Activated naive CD8-positive, alpha-beta T cell treated with anti-CD3 and anti-CD28 coated beads, Interleukin-2, amount 50 U/mL, for 16 hours (primary cell): ENCODE results near the gene GTPBP2.

Experiments
- DNase-seq: peaks from one replicate; pipeline ENCODE4 v3.0.0-alpha.2; 2020; ENCODE audit warnings: low read depth, low spot score

The GTPBP2 gene, protein sequence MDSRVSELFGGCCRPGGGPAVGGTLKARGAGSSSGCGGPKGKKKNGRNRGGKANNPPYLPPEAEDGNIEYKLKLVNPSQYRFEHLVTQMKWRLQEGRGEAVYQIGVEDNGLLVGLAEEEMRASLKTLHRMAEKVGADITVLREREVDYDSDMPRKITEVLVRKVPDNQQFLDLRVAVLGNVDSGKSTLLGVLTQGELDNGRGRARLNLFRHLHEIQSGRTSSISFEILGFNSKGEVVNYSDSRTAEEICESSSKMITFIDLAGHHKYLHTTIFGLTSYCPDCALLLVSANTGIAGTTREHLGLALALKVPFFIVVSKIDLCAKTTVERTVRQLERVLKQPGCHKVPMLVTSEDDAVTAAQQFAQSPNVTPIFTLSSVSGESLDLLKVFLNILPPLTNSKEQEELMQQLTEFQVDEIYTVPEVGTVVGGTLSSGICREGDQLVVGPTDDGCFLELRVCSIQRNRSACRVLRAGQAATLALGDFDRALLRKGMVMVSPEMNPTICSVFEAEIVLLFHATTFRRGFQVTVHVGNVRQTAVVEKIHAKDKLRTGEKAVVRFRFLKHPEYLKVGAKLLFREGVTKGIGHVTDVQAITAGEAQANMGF

DNA sequence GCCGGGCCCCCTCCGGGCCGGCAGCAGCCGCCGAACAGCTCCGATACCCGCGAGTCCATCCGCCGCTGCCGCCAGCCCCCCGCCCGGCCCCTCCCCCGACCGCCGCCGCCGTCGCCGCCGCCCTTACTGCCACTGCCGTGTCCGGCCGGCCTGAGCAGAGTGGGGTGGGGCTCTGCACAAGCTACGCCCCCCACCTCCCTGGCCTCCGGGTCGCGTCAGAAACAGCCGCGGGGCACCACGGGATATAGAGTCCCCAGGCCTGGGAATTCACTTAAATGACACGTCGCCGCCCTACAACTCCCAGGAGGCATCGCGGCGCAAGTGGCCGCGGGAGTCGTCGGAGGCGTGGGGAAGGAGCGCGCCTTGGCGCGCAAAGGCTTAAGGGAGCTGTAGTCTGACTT, at the start of gene GTPBP2:
Gene GTPBP2, minus strand, starts transcription at position 161 of the 401 bp plus-strand sequence. Its CDS starts 102 bp downstream, at position 59.
- peak; percentile 89 for DNase-seq

DNA sequence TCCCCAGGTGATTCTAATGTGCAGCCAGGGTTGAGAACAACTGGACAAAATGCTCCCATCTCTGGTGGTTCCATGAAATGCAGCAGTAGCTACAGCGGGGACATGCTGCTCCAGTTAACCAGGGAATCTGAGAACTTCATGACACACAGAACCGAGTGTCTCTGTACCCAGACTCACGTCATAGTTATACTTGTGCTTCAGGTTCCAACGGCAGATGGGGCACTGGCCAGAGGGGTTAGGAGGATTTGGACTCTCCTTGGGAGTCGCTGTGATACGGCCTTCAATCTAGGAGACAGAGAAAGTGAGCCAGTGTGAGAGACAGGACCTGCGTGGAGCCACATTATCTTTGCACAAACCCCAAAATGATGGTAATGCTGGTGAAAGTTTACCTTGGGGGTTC, 49.3 kb upstream of the GTPBP2 start:
- no peak for DNase-seq

DNA sequence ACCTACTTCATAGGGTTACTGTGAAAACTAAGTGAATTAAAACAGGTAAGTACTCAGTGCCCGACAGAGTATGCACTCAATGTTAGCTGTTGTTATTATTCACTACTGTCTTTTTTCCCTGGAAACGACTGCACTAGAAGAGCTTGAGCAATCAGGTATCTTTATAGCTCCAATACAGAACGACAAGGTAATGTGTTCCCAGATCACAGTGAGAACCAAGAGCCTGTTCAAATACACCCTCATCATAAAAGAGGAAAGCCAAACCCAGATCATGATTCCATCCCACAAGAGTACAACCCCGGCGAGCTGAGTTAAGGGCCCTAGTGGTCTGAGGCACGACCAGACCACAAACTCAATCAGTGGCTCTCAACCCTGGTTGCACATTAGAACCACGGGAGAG, 48.7 kb upstream of the GTPBP2 start:
- DNase-seq = no peak

DNA sequence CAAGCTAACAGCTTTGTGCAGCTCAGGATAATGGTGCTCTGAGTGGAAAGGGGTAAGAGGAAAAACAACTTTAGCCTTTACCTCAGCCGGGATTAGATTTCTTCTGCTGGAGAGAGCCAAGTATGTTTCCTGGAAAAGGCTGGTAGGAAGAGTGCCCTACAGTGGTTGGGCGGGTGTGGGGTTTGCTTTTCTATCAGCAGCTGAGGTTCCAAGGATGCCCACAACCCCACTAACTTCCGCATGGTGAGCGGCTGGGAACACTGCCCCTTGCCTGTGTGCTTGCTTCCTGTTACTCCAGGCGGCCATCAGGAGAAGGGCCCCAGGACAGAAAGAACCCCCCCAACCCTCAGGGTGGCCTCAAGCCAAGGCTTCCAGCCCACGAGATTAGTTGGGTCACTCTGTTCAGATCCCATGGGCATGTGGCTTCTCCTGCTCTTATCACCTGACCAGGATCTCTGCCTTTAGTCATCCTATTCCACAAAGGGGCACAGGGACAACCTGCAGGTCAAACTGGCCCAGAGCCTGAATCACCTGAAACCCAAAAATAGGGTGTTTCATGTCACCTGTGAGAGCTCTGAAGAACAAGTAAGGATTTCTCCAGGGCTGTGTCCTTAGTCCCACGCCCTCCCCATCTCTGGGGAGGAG, 48.0 kb upstream of the GTPBP2 start:
- no peak for DNase-seq

DNA sequence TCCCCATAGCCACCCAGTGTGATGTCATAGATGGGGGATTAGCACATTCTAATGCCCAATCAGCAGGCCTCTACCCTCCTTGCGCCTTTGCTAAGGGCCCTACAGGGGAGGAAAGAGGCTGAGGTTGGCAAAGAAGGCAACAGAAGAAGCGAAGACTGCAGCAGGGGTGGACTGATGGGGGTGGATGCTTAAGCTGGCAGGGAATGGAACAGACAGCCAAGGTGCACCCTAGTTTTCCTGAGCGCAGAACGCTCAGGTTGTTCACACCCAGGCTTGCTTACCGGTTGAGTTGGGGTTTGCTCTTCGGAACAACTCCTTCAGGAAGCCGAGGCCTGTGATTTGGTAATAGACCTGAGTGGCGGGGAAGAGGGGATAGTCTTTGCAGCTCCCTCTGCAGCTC, 45.9 kb upstream of the GTPBP2 start:
- DNase-seq = no peak

DNA sequence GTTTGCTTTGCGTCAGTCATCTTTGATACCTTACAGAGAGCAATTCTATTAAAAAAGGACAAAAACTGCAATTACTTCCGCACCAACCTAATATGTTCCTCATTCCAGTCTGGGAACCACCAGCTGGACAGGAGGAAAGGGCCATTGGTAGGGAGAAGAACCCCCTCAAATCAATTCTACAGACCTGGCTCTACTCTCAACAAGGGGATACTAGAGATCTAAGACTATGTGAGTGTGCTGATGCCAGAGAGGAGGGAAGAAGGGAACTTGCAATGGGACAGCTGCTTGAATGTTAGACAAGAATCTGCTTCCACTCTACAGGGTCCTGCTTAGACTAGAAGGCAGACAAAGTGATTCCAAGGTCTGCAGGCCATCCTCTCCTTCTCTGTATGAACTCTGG, 45.2 kb upstream of the GTPBP2 start:
- DNase-seq = no peak

DNA sequence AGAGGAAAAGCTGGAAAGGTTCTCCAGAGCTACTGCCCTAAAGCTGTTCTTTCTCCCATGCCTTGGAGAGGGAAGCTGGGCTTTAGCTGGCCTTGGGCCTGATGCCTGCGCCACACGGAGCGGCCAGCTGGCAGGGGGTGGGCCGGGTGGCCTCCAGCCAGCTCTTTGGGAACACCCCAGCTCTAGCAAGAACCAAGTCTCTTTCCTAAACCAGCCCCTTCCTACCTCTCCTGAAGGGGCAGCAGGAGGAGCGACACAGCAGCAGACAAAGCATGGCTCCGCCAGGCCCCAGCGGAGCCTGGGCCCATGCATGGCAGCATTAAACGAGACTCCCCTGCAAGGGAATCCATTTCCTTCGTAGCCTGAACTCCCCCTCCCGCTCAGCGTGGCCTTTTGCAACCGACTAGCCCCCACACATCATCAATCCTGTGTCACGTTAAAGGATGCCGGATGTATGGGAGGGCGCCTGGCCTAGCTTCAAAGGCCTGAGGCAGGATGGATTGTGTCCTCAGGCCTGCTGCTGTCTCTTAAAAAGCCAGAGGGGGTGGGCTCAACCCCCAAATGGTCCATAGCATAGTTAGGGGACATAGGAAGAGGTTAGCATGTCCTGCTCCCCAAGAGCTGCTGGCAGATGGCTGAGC, 44.5 kb upstream of the GTPBP2 start:
- no peak for DNase-seq

DNA sequence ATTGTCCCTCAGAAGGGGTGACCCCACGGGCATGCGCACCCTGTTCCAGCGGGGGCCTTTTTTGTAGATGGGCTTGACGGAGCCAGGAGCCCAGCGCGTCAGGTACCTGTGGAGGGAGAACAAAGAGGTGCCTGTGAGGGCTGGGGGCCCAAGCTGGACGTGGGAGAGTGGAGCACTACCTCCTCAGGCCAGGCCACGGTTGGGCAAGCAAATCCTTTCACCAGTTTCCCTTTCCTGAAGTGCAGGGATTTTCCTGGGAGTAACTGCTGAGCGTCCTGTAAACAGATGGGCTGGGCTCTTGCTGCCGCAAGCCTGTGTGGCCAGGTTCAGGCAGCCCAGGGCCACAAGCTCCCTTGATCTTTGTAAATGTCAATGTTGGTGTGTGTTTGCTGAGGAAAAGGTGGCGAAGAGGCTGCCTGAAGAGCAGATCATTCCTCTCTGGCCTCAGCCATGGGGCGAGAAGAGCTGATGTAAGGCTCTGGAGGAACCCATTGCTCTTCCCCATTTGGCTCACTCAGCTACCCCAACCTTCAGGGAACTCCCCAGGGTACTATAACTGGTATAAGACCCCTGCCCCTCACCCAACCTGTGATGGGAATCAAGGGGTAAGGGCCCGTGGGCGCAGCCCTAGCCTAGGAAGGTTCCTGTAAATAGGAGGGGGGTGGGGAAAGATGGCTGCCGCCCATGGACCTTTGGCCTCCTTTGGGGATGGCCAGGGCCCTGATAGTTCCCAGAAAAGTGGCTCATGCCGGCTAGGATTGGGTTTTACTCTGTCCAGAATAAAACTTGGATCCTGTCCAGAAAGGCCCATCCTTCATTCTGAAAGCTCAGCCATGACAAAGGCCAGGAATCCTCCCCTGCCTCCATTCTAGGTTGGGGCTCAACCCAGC, 43.0 kb upstream of the GTPBP2 start:
- DNase-seq = no peak

DNA sequence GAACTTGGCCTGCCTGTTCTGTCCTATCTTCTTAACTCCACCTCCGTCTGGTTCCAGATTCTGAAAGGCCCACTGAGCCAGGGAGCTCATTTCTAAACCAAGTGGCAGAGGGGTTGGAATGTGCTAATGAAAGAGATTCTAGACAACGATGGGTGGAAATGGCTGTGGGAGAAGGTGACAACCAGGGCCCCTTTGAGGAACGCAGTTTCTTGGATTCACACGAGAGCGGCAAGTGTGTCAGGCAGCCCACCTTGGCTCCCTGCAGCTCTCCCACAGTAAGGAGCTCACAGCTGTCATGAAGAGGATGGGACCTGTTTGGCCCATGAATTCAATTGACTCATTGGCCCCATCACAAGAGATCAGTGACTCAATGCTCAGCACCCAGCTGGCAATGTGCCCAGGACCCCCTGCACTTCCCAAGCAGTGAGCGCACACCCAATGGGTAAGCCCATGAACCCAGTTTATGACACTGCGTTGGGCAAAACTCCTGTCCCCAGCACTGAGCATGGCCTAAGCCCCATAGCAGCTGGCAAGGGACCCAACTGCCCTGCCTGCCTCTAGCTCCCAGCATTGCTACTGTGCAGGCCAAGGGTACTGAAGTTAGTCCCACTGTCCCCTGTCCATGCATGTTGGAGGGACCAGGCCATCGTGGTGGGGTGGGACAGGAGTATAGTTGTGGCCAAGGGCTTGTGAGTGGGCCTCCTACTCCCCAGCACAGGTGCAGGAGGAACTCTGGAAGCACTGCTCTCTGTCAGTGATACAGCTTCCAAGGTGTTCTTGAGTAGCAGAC, 42.1 kb upstream of the GTPBP2 start:
- DNase-seq = no peak

DNA sequence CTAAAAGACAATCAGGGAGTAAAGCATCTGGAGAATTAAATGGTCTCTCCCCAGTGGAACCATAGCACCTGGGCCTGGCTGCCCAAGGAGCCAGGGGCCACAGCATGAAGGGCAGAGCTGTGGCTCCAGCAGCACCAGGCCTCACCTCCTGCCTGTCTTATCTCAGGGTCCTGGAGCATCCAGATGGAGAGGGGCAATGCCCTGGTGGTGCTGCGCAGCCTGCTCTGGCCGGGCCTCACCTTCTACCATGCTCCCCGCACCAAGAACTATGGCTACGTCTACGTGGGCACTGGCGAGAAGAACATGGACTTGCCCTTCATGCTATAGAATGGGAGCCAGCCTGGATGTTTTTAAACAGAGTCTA, 41.5 kb upstream of the GTPBP2 start:
- no peak for DNase-seq

DNA sequence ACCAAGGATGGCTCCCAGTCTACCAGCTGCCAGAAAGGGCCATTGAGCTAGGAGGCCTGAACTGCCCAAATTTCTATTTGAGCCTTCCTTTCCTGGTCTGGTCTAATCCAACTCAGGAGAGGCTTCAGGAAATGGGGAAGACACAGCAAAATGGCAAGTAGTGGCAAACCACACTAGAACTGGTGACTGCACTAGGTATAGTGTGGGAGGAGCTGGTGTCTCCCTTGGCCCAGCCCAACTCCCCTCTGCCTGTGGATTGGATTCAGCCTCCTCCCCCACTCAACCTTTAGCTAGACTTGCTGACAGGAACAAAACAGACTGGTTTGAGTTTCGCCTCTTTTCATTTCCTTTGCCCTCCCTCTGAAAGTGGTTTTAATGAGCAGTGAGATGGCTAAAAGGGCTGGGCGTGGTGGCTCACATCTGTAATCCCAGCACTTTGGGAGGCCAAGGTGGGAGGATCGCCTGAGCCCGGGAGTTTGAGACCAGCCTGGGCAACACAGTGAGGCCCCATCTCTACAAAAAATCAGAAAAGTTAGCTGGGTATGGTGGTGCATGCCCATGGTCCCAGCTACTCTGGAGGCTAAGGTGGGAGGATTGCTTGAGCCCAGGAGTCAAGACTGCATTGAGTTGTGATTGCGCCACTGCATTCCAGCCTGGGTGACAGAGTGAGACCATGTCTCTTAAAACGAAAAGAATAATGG, 41.0 kb upstream of the GTPBP2 start:
- no peak for DNase-seq

DNA sequence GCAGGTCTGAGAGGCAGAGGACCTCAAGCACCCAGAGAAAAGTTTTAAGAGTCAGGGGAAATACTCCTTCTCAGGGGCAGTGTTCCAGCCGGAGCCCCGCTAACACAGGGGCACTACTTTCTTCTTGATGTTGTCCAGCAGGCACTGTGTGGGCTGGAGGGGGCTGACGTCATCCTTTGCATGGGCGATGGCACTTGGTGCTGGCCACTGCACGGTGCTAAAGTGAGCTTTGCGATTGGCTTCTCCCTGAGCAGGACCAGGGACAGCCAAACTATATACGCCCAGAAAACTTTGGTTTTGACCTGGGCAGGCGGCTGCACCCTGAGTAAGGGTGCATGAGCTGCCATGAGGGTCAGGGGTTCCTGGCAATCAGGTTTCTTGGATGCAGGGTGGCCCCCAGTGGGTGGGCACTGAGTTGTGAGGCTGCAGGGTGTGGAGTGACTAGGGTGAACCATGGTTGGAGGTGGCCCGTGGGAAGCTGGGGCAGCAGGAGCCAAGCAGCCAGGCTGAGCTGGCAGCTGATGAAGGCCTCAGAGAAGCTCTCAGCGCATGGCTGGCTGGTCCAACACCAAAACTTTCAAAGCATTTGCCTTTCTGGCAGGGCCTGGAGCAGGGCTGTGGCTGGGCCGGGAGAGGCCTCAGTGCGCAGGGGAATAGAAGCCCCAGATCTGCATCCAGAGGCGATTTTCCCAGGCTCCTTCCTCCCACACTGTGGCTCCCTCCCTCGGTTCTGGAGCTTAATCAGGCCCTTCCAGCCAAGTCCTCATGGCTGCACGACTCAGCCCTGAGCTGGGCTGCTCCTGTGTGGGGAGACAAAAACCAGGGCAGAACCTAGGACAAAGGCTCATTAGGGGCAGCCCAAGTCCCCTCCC, 40.2 kb upstream of the GTPBP2 start:
- DNase-seq = no peak

DNA sequence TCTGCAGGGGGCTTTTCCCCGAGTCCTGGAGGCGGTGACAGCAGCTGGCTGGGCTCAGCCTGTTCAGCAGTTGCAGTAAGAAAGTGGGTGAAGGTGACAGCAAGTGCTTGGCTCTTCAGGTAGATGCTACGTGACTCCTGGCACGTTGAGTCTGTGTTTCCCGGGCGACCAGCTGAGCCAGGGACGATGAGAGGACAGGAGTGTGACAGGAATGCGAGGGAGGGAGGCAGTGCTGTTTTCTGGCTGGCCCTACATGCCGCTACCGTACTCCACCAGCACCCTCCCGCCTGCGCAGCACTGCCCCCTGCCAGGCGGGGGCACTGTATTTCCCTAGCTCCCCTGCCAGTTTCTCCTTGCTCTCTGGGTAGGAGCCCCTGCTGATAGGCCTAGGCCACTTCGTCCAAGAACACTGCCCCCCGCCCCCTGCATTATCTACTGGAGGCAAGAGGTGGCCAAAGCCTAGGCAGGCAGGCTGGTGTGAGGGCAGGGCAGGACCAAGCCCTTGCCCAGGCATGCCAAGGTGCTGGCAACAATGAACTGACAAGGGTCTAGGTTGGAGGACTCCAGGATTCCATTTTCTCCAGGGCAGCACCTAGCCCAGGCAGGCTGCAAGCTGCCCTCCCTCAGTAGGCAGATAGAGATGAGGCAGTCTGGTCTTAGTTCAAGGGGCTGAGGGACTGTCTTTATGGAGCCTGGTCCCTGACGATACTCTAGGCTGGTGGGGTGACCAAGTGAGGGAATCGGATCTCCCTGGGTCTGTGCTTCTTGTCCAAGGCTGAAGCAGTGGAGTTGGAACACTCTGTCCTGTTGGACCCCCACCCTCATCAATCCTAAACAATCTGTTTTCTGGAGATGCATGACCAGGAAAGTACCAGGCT, 39.3 kb upstream of the GTPBP2 start:
- DNase-seq = no peak

DNA sequence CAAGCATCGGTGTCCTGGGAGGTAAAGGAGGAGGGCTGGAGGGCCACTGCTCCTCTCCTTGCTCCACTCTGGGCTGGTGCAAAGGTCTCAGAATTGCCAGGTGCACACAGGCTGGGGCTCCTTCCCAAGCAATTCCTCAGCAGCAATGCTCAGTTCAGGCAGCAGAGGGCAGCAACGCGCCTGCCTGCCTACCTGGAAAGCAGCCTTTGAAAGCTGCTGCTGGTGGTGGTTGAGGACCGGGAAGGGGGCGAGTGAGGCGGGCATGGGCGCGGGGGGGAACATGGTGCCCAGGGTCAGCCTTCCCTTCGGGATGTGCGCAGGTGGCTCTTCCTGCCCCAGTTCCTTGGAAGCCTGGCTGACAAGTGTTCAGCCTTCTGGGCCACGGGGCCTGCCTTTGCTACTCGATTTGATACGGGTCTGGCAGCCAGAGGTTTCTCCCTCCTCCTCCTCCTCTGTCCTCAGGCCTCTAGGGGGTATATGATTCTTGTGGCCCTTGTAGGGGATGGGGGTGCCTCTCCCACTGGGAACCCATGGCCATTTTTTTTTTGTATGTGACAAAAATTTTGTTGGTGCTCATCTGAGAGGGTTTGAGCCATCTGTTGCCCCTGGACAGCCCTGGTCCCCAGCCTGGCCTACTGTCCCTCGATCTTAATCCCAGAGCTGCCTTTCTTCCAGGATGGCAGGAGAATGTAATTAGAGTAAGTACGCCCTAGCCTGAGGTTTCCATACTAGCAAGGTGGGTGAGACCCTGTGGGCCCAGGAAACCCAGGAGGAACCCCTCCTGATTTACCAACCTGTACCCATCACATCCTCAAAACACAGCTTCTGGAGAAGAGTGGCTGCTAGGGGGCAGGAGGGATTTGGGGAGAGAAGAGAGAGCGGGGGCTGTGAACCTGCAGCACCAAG, 38.4 kb upstream of the GTPBP2 start:
- peak; percentile 71 for DNase-seq

DNA sequence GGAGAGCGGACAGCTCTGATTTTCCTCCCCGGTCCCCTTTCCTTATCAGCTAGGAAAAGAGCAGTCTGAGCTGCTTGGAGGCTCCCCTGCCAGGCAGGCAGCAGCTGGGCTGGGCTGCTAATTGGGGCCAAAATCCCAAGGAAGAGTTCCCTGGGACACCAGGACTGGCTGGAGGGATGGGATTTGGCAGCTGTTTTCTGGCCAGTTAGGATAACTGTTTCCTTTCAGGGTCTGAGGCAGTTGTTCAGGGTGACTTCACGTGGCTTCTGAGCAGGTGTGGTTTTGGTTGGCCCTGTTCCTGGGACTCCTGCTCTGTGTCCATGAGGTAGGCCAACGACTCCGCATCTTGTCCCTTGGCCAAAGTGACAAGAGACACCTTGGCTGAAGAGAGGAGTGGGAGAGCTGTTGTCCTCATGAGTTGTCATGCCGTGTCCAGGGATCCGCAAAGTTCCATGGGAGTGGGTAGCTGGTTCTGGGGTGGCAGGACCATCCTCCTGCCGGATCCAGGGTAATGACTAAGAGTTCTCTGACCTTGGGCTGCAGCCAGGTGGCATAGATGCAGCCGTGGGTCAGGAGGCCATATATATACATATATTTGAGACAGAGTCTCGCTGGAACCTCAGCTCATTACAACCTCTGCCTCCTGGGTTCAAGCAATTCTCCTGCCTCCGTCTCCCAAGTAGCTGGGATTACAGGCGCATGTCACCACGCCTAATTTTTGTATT, 37.3 kb upstream of the GTPBP2 start:
- DNase-seq = no peak

DNA sequence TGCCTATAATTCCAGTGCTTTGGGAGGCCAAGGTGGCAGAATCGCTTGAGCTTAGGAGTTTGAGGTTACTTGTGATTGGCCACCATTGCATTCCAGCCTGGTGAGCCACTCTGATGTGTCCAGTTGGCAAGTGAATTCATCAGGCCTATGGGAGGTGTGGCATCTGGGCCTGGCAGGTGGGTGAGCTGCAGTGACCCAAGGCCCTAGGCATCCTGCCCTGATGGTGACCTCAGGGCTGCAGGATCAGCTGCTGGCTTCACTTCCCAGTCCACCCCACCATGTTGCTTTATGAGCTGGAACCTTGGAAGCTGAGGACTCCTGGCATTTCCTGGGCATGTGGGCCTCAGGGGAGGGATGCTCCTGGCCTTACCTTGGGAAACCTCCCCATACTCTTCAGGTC, 36.3 kb upstream of the GTPBP2 start:
- no peak for DNase-seq
